Measurements from ENCODE around the gene FAM168A. TPM values are rescaled to one million over a fixed set of nuclear protein-coding genes. Genes with fewer than 3 reads are reported as not detected.

FAM168A gene
- total RNA-seq, 2 experiments from 2014 or later = 10.1 to 23.7 TPM

DNA sequence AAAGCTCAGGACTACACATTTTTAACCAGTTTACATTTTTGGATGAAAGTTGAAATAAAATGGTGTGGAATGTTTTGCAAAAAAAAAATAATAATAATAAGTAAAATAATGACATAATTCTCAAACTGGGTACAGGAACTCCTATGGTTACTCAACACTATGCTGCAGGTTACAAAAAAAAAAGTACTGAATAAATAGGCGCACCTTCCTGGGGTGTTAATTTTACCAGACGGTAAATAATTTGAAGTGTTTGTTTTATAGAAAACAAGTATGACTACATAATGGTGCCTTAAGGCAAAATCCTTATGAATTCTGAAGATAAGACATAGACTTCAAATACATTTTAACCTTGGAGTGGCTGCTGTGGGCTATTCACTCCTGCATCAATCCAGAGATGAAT lies 145.2 kb downstream of the FAM168A start:
- Histone ChIP-seq H3K4me3 (ENCODE audit: low read depth, low read length, poor library complexity, severe bottlenecking) (no peak overlapping the region), H3K9me3 (ENCODE audit: low read length) (no peaks in the 10 kb centered on the region), H2AFZ (ENCODE audit: low read length) (no peak overlapping the region), H3K4me2 (ENCODE audit: low read length) (no peak overlapping the region), H3K4me1 (ENCODE audit: insufficient read depth, low read length, poor library complexity, severe bottlenecking) (no peaks in the 10 kb centered on the region), H3K27ac (ENCODE audit: low read depth, low read length, poor library complexity, severe bottlenecking) (no peak overlapping the region), H3K9me2 (ENCODE audit: insufficient read depth, low read length) (no peaks in the 10 kb centered on the region), H4K20me1 (ENCODE audit: insufficient read depth, low read length) (no peaks in the 10 kb centered on the region), H3K79me2 (ENCODE audit: insufficient read depth, low read depth, low read length) (no peaks in the 10 kb centered on the region), H3K36me3 (ENCODE audit: insufficient read depth, low read length) (no peaks in the 10 kb centered on the region)
- no peak for DNase-seq (ENCODE audit: low spot score)
- POLR2A ChIA-PET = interaction anchor here (0.7 to 0.9 kb wide), 2 partner anchors 80 to 117 kb away, joined by 4 read pairs; no protein-coding TSS in a partner anchor
- no TSS peak for BruUV-seq (replicated peaks)
- CTCF ChIA-PET (ENCODE audit: unreplicated experiment) = interaction anchor here (1.0 kb wide), 1 partner anchor 12 kb away, joined by 3 read pairs; no protein-coding TSS in a partner anchor
- intact Hi-C loops (cut with micrococcal nuclease; ENCODE audit: unreplicated experiment) = no loop called here
- TF ChIP-seq EZH2phosphoT487 (IDR thresholded peaks at IDR 0.05; ENCODE audit: borderline replicate concordance, low read depth, low read length) = no peak
- TF ChIP-seq, protein P1, sequence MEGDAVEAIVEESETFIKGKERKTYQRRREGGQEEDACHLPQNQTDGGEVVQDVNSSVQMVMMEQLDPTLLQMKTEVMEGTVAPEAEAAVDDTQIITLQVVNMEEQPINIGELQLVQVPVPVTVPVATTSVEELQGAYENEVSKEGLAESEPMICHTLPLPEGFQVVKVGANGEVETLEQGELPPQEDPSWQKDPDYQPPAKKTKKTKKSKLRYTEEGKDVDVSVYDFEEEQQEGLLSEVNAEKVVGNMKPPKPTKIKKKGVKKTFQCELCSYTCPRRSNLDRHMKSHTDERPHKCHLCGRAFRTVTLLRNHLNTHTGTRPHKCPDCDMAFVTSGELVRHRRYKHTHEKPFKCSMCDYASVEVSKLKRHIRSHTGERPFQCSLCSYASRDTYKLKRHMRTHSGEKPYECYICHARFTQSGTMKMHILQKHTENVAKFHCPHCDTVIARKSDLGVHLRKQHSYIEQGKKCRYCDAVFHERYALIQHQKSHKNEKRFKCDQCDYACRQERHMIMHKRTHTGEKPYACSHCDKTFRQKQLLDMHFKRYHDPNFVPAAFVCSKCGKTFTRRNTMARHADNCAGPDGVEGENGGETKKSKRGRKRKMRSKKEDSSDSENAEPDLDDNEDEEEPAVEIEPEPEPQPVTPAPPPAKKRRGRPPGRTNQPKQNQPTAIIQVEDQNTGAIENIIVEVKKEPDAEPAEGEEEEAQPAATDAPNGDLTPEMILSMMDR (conservative IDR thresholded peaks at IDR 0.05; ENCODE audit: low read length) = no peak

DNA sequence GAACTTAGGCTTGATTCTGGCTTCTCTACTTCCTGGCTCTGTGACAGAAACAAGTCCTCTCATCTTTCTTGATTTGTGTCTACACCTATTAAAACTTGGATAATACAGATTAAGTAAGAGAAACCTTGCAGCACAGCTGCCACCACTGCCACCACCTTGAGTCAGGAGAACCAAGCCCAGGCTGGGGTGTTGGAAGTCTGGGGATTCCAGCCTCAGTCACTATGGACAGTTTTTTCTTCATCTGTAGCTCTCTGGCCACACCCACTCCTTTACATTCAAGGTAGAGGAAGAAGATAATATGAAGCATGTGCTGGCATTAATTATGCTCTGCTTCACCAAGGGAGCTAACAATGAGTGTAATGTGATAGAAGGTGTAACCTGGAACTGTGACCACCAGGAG lies 146.0 kb downstream of the FAM168A start:
- H2AFZ ChIP-seq (ENCODE audit: low read length) = no peak overlapping the region
- intact Hi-C loops (cut with micrococcal nuclease; ENCODE audit: unreplicated experiment) = no loop called here
- H3K9me3 ChIP-seq (ENCODE audit: low read length) = no peaks in the 10 kb centered on the region
- no peaks in the 10 kb centered on the region for H4K20me1 ChIP-seq (ENCODE audit: insufficient read depth, low read length)
- no peak for DNase-seq (ENCODE audit: low spot score)
- no peak overlapping the region for H3K4me3 ChIP-seq (ENCODE audit: low read depth, low read length, poor library complexity, severe bottlenecking)
- POLR2A ChIA-PET = interaction anchor here (0.7 to 0.9 kb wide), 2 partner anchors 80 to 118 kb away, joined by 4 read pairs; no protein-coding TSS in a partner anchor
- no peaks in the 10 kb centered on the region for H3K9me2 ChIP-seq (ENCODE audit: insufficient read depth, low read length)
- no peaks in the 10 kb centered on the region for H3K36me3 ChIP-seq (ENCODE audit: insufficient read depth, low read length)
- H3K27ac ChIP-seq (ENCODE audit: low read depth, low read length, poor library complexity, severe bottlenecking) = no peak overlapping the region
- H3K4me1 ChIP-seq (ENCODE audit: insufficient read depth, low read length, poor library complexity, severe bottlenecking) = no peaks in the 10 kb centered on the region
- TF ChIP-seq, protein P1 (conservative IDR thresholded peaks at IDR 0.05; ENCODE audit: low read length) = no peak
- TF ChIP-seq EZH2phosphoT487 (IDR thresholded peaks at IDR 0.05; ENCODE audit: borderline replicate concordance, low read depth, low read length) = no peak
- no TSS peak for BruUV-seq (replicated peaks)
- H3K79me2 ChIP-seq (ENCODE audit: insufficient read depth, low read depth, low read length) = no peaks in the 10 kb centered on the region
- no peak overlapping the region for H3K4me2 ChIP-seq (ENCODE audit: low read length)
- CTCF ChIA-PET (ENCODE audit: unreplicated experiment) = no interaction called here

DNA sequence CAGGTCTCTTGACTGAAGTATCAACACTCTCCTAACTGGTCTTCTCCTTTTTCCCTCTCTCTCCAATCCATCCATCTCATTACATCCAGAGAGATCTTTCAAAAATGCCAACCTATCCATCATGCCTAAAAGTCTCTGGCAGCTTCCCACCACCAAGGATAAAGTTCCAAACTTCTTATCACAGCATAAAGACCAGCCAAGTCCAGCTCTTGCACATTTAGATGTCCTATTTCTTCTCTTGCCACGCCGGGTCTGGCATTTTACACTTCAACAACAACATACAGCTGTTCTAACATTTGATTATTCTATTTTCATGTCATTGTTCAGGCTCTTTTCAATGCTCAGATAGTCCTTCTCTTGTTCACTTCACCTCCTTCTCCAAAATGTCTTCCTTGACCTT lies 151.1 kb downstream of the FAM168A start:
- H3K36me3 ChIP-seq (ENCODE audit: insufficient read depth, low read length) = no peaks in the 10 kb centered on the region
- no peak overlapping the region for H3K4me3 ChIP-seq (ENCODE audit: low read depth, low read length, poor library complexity, severe bottlenecking)
- H4K20me1 ChIP-seq (ENCODE audit: insufficient read depth, low read length) = no peaks in the 10 kb centered on the region
- ChIA-PET CTCF (ENCODE audit: unreplicated experiment) (no interaction called here), POLR2A (interaction anchor here (0.6 kb wide), 1 partner anchor 71 kb away, joined by 3 read pairs; no protein-coding TSS in a partner anchor)
- no peaks in the 10 kb centered on the region for H3K9me3 ChIP-seq (ENCODE audit: low read length)
- no peaks in the 10 kb centered on the region for H3K79me2 ChIP-seq (ENCODE audit: insufficient read depth, low read depth, low read length)
- TF ChIP-seq EZH2phosphoT487 (IDR thresholded peaks at IDR 0.05; ENCODE audit: borderline replicate concordance, low read depth, low read length) = no peak
- TF ChIP-seq, protein P1 (conservative IDR thresholded peaks at IDR 0.05; ENCODE audit: low read length) = no peak
- no peak overlapping the region for H3K27ac ChIP-seq (ENCODE audit: low read depth, low read length, poor library complexity, severe bottlenecking)
- intact Hi-C loops (cut with micrococcal nuclease; ENCODE audit: unreplicated experiment) = no loop called here
- H3K9me2 ChIP-seq (ENCODE audit: insufficient read depth, low read length) = no peaks in the 10 kb centered on the region
- no peak overlapping the region for H3K4me2 ChIP-seq (ENCODE audit: low read length)
- no TSS peak for BruUV-seq (replicated peaks)
- DNase-seq (ENCODE audit: low spot score) = no peak
- no peaks in the 10 kb centered on the region for H3K4me1 ChIP-seq (ENCODE audit: insufficient read depth, low read length, poor library complexity, severe bottlenecking)
- H2AFZ ChIP-seq (ENCODE audit: low read length) = no peak overlapping the region
